Measurements from ENCODE around the gene NACA.

DNA sequence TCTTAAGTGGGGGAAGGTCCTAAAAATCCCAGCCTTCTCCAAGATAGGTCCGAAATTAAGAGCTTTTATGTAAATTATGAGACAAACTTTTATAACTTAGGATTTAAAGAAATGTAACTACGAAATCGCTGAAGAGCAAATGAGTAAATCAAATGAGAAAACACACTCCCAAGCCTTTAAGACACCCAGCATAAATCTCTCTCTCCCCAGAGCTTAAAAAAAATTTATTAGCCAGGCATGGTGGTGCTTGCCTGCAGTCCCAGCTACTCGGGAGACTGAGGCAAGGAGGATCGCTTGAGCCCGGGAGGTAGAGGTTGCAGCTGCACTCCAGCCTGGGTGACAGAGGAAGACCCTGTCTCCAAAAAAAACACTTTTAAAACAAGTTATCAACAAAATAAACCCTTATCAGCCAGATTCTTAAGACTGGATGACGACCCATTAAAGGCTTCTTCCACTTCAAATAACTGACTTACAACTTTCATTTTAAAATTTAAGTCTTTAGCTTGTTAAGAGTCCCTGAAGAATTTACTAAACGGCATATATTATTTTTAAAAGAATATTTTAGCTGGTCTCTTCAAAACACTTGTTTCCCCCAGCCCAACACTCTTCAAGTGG lies 40.2 kb downstream of the NACA start:
- TF ChIP-seq MYC (IDR thresholded peaks at IDR 0.05; ENCODE audit: low read depth, low read length) (no peak), POLR2A (IDR thresholded peaks at IDR 0.05; ENCODE audit: extremely low read depth, insufficient read length) (no peak)
- TF ChIP-seq, protein P1, sequence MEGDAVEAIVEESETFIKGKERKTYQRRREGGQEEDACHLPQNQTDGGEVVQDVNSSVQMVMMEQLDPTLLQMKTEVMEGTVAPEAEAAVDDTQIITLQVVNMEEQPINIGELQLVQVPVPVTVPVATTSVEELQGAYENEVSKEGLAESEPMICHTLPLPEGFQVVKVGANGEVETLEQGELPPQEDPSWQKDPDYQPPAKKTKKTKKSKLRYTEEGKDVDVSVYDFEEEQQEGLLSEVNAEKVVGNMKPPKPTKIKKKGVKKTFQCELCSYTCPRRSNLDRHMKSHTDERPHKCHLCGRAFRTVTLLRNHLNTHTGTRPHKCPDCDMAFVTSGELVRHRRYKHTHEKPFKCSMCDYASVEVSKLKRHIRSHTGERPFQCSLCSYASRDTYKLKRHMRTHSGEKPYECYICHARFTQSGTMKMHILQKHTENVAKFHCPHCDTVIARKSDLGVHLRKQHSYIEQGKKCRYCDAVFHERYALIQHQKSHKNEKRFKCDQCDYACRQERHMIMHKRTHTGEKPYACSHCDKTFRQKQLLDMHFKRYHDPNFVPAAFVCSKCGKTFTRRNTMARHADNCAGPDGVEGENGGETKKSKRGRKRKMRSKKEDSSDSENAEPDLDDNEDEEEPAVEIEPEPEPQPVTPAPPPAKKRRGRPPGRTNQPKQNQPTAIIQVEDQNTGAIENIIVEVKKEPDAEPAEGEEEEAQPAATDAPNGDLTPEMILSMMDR (IDR thresholded peaks at IDR 0.05; ENCODE audit: low read depth, low read length) = no peak

Data from NB4 (cell line).